ENCODE measurements around the gene ACP7.
"Not testable (repeated sequence)": the region's sequence is repeated elsewhere in the genome, so short reads cannot be mapped to it uniquely, and the experiment has no call there.

The ACP7 gene

DNA sequence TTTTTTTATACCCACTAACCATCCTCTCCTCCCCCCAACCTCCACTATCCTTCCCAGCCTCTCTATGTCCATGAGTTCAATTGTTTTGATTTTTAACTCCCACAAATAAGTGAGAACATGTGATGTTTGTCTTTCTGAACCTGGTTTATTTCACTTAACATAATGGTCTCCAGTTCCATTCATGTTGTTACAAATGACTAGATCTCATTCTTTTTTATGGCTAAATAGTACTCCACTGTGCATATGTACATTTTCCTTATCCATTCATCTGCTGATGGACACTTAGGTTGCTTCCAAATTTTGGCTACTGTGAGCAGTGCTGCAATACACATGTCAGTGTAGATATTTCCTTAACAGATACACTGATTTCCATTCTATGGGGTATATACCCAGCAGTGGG, 24.9 kb upstream of the ACP7 start:
- Histone ChIP-seq H3K9ac (ENCODE audit: low read length) (no peak overlapping the region), H3K27ac (ENCODE audit: low read depth, low read length) (no peak overlapping the region), H3K27me3 (ENCODE audit: control insufficient read depth, insufficient read depth, low read length) (no peaks in the 10 kb centered on the region), H3K4me1 (ENCODE audit: control insufficient read depth, insufficient read depth, low read length) (no peaks in the 10 kb centered on the region), H3K4me3 (ENCODE audit: low read length) (no peak overlapping the region), H3K36me3 (ENCODE audit: control insufficient read depth, insufficient read depth, low read length) (no peaks in the 10 kb centered on the region)

GRCh38 chr19:39060171-39060570, 24.0 kb upstream of the ACP7 start:
- Histone ChIP-seq H3K4me3 (ENCODE audit: low read length) (no peak overlapping the region), H3K9ac (ENCODE audit: low read length) (no peak overlapping the region), H3K27ac (ENCODE audit: low read depth, low read length) (no peak overlapping the region), H3K27me3 (ENCODE audit: control insufficient read depth, insufficient read depth, low read length) (no peaks in the 10 kb centered on the region), H3K4me1 (ENCODE audit: control insufficient read depth, insufficient read depth, low read length) (no peaks in the 10 kb centered on the region), H3K36me3 (ENCODE audit: control insufficient read depth, insufficient read depth, low read length) (no peaks in the 10 kb centered on the region)

- H3K4me1 ChIP-seq (ENCODE audit: control insufficient read depth, insufficient read depth, low read length): no peaks in the 10 kb centered on the region
- H3K9ac ChIP-seq (ENCODE audit: low read length): no peak overlapping the region
- no peaks in the 10 kb centered on the region for H3K27me3 ChIP-seq (ENCODE audit: control insufficient read depth, insufficient read depth, low read length)
- no peaks in the 10 kb centered on the region for H3K36me3 ChIP-seq (ENCODE audit: control insufficient read depth, insufficient read depth, low read length)
- H3K4me3 ChIP-seq (ENCODE audit: low read length): no peak overlapping the region
- H3K27ac ChIP-seq (ENCODE audit: low read depth, low read length): no peak overlapping the region
These were observed 19.8 kb upstream of the ACP7 start for GRCh38 chr19:39064405-39064804.

GRCh38 chr19:39065928-39066327, 18.2 kb upstream of the ACP7 start:
- no peak overlapping the region for H3K27ac ChIP-seq (ENCODE audit: low read depth, low read length)
- H3K27me3 ChIP-seq (ENCODE audit: control insufficient read depth, insufficient read depth, low read length): no peaks in the 10 kb centered on the region
- no peaks in the 10 kb centered on the region for H3K4me1 ChIP-seq (ENCODE audit: control insufficient read depth, insufficient read depth, low read length)
- no peak overlapping the region for H3K4me3 ChIP-seq (ENCODE audit: low read length)
- H3K36me3 ChIP-seq (ENCODE audit: control insufficient read depth, insufficient read depth, low read length): no peaks in the 10 kb centered on the region
- H3K9ac ChIP-seq (ENCODE audit: low read length): no peak overlapping the region

DNA sequence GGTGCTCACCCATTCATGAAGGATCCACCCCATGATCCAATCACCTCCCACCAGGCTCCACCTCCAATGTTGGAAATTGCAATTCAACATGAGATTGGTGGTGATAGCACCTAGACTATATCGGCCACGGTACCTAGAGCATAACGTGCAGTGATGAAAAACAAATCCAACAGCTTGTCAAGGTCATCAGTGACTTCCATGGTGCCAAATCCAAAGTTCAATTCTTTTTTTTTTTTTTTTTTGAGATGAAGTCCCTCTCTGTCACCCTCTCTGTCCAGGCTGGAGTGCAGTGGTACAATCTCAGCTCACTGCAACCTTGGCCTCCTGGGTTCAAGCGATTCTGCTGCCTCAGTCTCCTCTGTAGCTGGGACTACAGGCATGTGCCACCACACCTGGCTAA, 17.1 kb upstream of the ACP7 start:
- H3K36me3 ChIP-seq (ENCODE audit: control insufficient read depth, insufficient read depth, low read length): no peaks in the 10 kb centered on the region
- no peaks in the 10 kb centered on the region for H3K4me1 ChIP-seq (ENCODE audit: control insufficient read depth, insufficient read depth, low read length)
- H3K27ac ChIP-seq (ENCODE audit: low read depth, low read length): no peak overlapping the region
- H3K27me3 ChIP-seq (ENCODE audit: control insufficient read depth, insufficient read depth, low read length): no peaks in the 10 kb centered on the region
- H3K4me3 ChIP-seq (ENCODE audit: low read length): no peak overlapping the region
- H3K9ac ChIP-seq (ENCODE audit: low read length): no peak overlapping the region

DNA sequence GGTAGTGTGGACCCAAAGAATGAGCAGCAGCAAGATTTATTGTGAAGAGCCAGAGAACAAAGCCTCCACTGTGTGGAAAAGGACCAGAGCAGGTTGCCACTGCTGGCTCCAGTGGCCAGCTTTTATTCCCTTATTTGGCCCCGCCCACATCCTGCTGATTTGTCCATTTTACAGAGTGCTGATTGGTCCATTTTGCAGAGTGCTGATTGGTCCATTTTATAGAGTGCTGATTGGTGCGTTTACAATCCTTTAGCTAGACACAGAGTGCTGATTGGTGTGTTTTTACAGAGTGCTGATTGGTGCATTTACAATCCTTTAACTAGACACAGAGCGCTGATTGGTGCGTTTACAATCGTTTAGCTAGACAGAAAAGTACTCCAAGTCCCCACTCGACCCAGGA, 15.9 kb upstream of the ACP7 start:
- not testable (repeated sequence) for H3K27ac ChIP-seq (ENCODE audit: low read depth, low read length); H3K27me3 ChIP-seq (ENCODE audit: control insufficient read depth, insufficient read depth, low read length); H3K9ac ChIP-seq (ENCODE audit: low read length); H3K36me3 ChIP-seq (ENCODE audit: control insufficient read depth, insufficient read depth, low read length); H3K4me1 ChIP-seq (ENCODE audit: control insufficient read depth, insufficient read depth, low read length); H3K4me3 ChIP-seq (ENCODE audit: low read length)

GRCh38 chr19:39070888-39071287, 13.3 kb upstream of the ACP7 start:
- H3K4me3 ChIP-seq (ENCODE audit: low read length): no peak overlapping the region
- peaks cover 2% of the 10 kb centered on the region for H3K27me3 ChIP-seq (ENCODE audit: control insufficient read depth, insufficient read depth, low read length)
- no peaks in the 10 kb centered on the region for H3K4me1 ChIP-seq (ENCODE audit: control insufficient read depth, insufficient read depth, low read length)
- H3K9ac ChIP-seq (ENCODE audit: low read length): no peak overlapping the region
- H3K36me3 ChIP-seq (ENCODE audit: control insufficient read depth, insufficient read depth, low read length): no peaks in the 10 kb centered on the region
- no peak overlapping the region for H3K27ac ChIP-seq (ENCODE audit: low read depth, low read length)

DNA sequence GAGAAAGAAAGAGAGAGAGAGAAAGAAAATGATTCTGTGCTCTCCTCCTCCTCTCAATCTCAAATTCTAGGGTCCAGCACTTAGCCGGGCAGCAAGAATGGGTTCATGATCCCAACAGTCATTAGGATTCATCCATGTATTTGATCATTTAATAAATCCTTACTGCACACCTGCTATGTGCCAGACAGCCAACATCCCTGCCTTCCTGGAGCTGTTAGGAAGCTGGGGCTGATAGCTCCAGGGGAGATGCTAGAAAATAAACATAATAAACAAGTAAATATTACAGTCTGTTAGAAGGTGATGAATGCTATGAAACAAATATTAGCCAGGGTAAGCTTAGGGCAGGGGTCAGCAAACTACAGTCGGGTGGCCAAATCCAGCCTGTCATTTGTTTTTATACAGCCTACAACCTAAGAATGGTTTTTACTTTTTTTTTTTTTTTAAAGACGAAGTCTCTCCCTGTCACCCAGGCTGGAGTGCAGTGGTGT, 9.9 kb upstream of the ACP7 start:
- Histone ChIP-seq H3K4me3 (ENCODE audit: low read length) (no peak overlapping the region), H3K36me3 (ENCODE audit: control insufficient read depth, insufficient read depth, low read length) (no peaks in the 10 kb centered on the region), H3K4me1 (ENCODE audit: control insufficient read depth, insufficient read depth, low read length) (no peaks in the 10 kb centered on the region), H3K27ac (ENCODE audit: low read depth, low read length) (no peak overlapping the region), H3K9ac (ENCODE audit: low read length) (no peak overlapping the region), H3K27me3 (ENCODE audit: control insufficient read depth, insufficient read depth, low read length) (peaks cover 2% of the 10 kb centered on the region)

DNA sequence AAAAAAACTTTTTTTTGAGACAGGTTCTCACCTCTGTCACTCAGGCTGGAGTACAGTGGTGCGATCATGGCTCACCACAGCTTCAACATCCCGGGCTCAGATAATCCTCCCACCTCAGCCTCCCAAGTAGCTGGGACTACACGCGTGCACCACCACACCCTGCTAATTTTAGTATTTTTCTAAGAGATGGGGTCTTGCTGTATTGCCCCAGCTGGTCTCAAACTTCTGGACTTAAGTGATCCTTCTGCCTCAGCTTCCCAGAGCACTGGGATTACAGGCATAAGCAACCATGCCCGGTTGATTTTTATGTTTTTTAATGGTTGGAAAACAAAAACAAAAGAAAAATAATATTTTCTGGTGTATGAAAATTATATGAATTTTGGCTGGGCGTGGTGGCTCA, 9.2 kb upstream of the ACP7 start:
- Histone ChIP-seq H3K27ac (ENCODE audit: low read depth, low read length) (no peak overlapping the region), H3K9ac (ENCODE audit: low read length) (no peak overlapping the region), H3K4me3 (ENCODE audit: low read length) (no peak overlapping the region)

GRCh38 chr19:39077323-39077722, 6.8 kb upstream of the ACP7 start:
- Histone ChIP-seq H3K9ac (ENCODE audit: low read length) (no peak overlapping the region), H3K4me3 (ENCODE audit: low read length) (no peak overlapping the region), H3K4me1 (ENCODE audit: control insufficient read depth, insufficient read depth, low read length) (no peaks in the 10 kb centered on the region), H3K27me3 (ENCODE audit: control insufficient read depth, insufficient read depth, low read length) (peaks cover 2% of the 10 kb centered on the region), H3K27ac (ENCODE audit: low read depth, low read length) (no peak overlapping the region), H3K36me3 (ENCODE audit: control insufficient read depth, insufficient read depth, low read length) (no peaks in the 10 kb centered on the region)

More for the DNA sequence above, 9.2 kb upstream of the ACP7 start:
- peaks cover 2% of the 10 kb centered on the region for H3K27me3 ChIP-seq (ENCODE audit: control insufficient read depth, insufficient read depth, low read length)
- no peaks in the 10 kb centered on the region for H3K4me1 ChIP-seq (ENCODE audit: control insufficient read depth, insufficient read depth, low read length)
- no peaks in the 10 kb centered on the region for H3K36me3 ChIP-seq (ENCODE audit: control insufficient read depth, insufficient read depth, low read length)

DNA sequence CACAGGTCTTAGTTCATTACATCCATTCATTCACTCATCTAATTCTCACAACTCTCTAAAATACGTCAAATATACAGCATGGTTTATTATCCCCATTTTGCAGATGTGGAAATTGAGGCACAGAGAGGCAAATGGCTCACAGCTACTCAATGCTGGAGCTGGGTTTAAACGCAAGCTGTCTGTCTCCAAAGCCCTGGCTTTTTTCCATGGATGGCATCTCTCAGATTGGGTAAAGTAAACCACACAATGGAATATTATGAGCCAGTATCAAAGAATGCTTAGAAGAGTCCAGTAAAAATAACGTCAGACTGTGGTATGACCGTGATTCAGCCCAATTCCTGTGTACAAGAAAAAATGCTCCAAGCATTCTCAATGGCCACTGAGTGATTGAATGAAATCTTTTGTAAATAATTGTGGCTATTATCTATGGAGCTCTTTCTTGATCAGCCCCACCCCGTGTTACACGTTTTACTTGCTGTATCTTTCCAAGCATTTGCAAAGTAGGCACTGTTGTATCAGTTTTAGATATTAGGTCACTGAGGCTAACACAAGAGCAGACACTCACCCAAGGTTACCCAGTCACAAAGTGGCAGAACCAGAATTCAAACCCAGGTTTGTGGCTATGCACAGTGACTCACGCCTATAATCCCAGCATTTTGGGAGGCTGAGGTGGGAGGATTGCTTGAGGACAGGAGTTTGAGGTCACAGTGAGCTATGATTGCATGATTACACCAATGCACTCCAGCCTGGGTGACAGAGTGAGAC, 5.5 kb upstream of the ACP7 start:
- H3K9ac ChIP-seq (ENCODE audit: low read length): no peak overlapping the region
- H3K4me3 ChIP-seq (ENCODE audit: low read length): no peak overlapping the region
- no peaks in the 10 kb centered on the region for H3K36me3 ChIP-seq (ENCODE audit: control insufficient read depth, insufficient read depth, low read length)
- no peaks in the 10 kb centered on the region for H3K4me1 ChIP-seq (ENCODE audit: control insufficient read depth, insufficient read depth, low read length)
- peaks cover 5% of the 10 kb centered on the region for H3K27me3 ChIP-seq (ENCODE audit: control insufficient read depth, insufficient read depth, low read length)
- no peak overlapping the region for H3K27ac ChIP-seq (ENCODE audit: low read depth, low read length)

GRCh38 chr19:39080431-39080830, 3.7 kb upstream of the ACP7 start:
- H3K4me1 ChIP-seq (ENCODE audit: control insufficient read depth, insufficient read depth, low read length): no peaks in the 10 kb centered on the region
- no peaks in the 10 kb centered on the region for H3K36me3 ChIP-seq (ENCODE audit: control insufficient read depth, insufficient read depth, low read length)
- no peak overlapping the region for H3K4me3 ChIP-seq (ENCODE audit: low read length)
- no peak overlapping the region for H3K9ac ChIP-seq (ENCODE audit: low read length)
- peaks cover 16% of the 10 kb centered on the region for H3K27me3 ChIP-seq (ENCODE audit: control insufficient read depth, insufficient read depth, low read length)
- no peak overlapping the region for H3K27ac ChIP-seq (ENCODE audit: low read depth, low read length)

- Histone ChIP-seq H3K36me3 (ENCODE audit: control insufficient read depth, insufficient read depth, low read length) (no peaks in the 10 kb centered on the region), H3K4me1 (ENCODE audit: control insufficient read depth, insufficient read depth, low read length) (no peaks in the 10 kb centered on the region), H3K27ac (ENCODE audit: low read depth, low read length) (no peak overlapping the region), H3K4me3 (ENCODE audit: low read length) (no peak overlapping the region), H3K9ac (ENCODE audit: low read length) (no peak overlapping the region), H3K27me3 (ENCODE audit: control insufficient read depth, insufficient read depth, low read length) (peaks cover 20% of the 10 kb centered on the region)
These were observed 2.0 kb upstream of the ACP7 start for GRCh38 chr19:39082167-39082566.
